ENCODE measurements around the gene MCCC1. TPM values are rescaled to one million over a fixed set of nuclear protein-coding genes. Genes with fewer than 3 reads are reported as not detected.
"Not testable (repeated sequence)": the region's sequence is repeated elsewhere in the genome, so short reads cannot be mapped to it uniquely, and the experiment has no call there.

MCCC1 gene
- total RNA-seq, 1 experiment from 2014 or later = 19.2 TPM

DNA sequence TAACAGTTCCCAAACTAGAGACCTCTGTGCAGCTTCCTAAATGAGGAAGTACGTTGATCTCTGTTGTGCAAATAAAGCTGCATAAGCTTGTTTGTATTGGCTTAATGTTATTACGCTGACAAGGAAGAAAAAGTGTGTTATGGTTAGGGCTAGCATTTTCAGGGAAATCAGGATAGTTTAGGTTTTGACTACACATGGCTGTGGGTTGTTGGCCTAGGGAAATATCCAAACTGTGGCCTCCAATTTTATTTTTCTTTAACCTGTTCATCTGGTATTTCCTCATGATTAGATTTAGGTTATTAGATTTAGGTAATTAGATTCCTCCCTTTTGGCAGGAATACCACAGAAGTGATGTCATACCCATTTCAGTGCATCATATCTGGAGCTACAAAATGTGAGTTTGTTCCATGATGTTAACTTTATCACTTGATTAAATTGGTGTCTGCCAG, 8.7 kb upstream of the MCCC1 start:
- no TSS peak for BruUV-seq (replicated peaks)
- Histone ChIP-seq H3K36me3 (ENCODE audit: insufficient read depth, low read length, poor library complexity, severe bottlenecking) (no peaks in the 10 kb centered on the region), H3K27me3 (replicated peaks; ENCODE audit: insufficient read depth, low read depth, low read length, poor library complexity) (no peaks in the 10 kb centered on the region), H3K4me3 (ENCODE audit: low read depth, low read length, poor library complexity, severe bottlenecking) (no peak overlapping the region), H3K27ac (ENCODE audit: low read depth, low read length, poor library complexity, severe bottlenecking) (no peak overlapping the region), H3K4me1 (ENCODE audit: insufficient read depth, low read length, poor library complexity, severe bottlenecking) (peaks cover 5% of the 10 kb centered on the region), H3K9me3 (ENCODE audit: low read depth, low read length, poor library complexity, severe bottlenecking) (no peaks in the 10 kb centered on the region)
- ChIA-PET POLR2A (ENCODE audit: low non-redundant PET) (interaction anchor here (0.7 kb wide), 1 partner anchor 10 kb away, joined by 4 read pairs; no protein-coding TSS in a partner anchor), CTCF (no interaction called here)
- DNase-seq (ENCODE audit: low spot score) = peak; percentile 35
- intact Hi-C loops (cut with micrococcal nuclease; ENCODE audit: unreplicated experiment) = no loop called here
- TF ChIP-seq, protein P1, sequence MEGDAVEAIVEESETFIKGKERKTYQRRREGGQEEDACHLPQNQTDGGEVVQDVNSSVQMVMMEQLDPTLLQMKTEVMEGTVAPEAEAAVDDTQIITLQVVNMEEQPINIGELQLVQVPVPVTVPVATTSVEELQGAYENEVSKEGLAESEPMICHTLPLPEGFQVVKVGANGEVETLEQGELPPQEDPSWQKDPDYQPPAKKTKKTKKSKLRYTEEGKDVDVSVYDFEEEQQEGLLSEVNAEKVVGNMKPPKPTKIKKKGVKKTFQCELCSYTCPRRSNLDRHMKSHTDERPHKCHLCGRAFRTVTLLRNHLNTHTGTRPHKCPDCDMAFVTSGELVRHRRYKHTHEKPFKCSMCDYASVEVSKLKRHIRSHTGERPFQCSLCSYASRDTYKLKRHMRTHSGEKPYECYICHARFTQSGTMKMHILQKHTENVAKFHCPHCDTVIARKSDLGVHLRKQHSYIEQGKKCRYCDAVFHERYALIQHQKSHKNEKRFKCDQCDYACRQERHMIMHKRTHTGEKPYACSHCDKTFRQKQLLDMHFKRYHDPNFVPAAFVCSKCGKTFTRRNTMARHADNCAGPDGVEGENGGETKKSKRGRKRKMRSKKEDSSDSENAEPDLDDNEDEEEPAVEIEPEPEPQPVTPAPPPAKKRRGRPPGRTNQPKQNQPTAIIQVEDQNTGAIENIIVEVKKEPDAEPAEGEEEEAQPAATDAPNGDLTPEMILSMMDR (conservative IDR thresholded peaks at IDR 0.05; ENCODE audit: low read depth, low read length) = no peak
- no peak for TF ChIP-seq EZH2 (IDR thresholded peaks at IDR 0.05; ENCODE audit: borderline replicate concordance, low read depth, low read length, poor library complexity, severe bottlenecking)

- intact Hi-C loops (cut with micrococcal nuclease; ENCODE audit: unreplicated experiment); H3K27me3 ChIP-seq (replicated peaks; ENCODE audit: insufficient read depth, low read depth, low read length, poor library complexity); H3K4me3 ChIP-seq (ENCODE audit: low read depth, low read length, poor library complexity, severe bottlenecking); DNase-seq (ENCODE audit: low spot score); BruUV-seq (replicated peaks); H3K27ac ChIP-seq (ENCODE audit: low read depth, low read length, poor library complexity, severe bottlenecking); H3K4me1 ChIP-seq (ENCODE audit: insufficient read depth, low read length, poor library complexity, severe bottlenecking); H3K36me3 ChIP-seq (ENCODE audit: insufficient read depth, low read length, poor library complexity, severe bottlenecking); H3K9me3 ChIP-seq (ENCODE audit: low read depth, low read length, poor library complexity, severe bottlenecking); POLR2A ChIA-PET (ENCODE audit: low non-redundant PET): not testable (repeated sequence)
- CTCF ChIA-PET = interaction anchor here (0.6 kb wide), 1 partner anchor 8 kb away, joined by 5 read pairs; no protein-coding TSS in a partner anchor
Observed at GRCh38 chr3:183107372-183107771, 8.1 kb upstream of the MCCC1 start.

- ChIA-PET POLR2A (ENCODE audit: low non-redundant PET) (no interaction called here), CTCF (interaction anchor here (0.6 kb wide), 1 partner anchor 8 kb away, joined by 5 read pairs; no protein-coding TSS in a partner anchor)
- intact Hi-C loops (cut with micrococcal nuclease; ENCODE audit: unreplicated experiment) = no loop called here
- no peak for DNase-seq (ENCODE audit: low spot score)
- no TSS peak for BruUV-seq (replicated peaks)
- no peak overlapping the region for H3K27ac ChIP-seq (ENCODE audit: low read depth, low read length, poor library complexity, severe bottlenecking)
- H3K36me3 ChIP-seq (ENCODE audit: insufficient read depth, low read length, poor library complexity, severe bottlenecking) = no peaks in the 10 kb centered on the region
- TF ChIP-seq EZH2 (IDR thresholded peaks at IDR 0.05; ENCODE audit: borderline replicate concordance, low read depth, low read length, poor library complexity, severe bottlenecking) = no peak
- no peaks in the 10 kb centered on the region for H3K9me3 ChIP-seq (ENCODE audit: low read depth, low read length, poor library complexity, severe bottlenecking)
- H3K4me1 ChIP-seq (ENCODE audit: insufficient read depth, low read length, poor library complexity, severe bottlenecking) = peaks cover 5% of the 10 kb centered on the region
- H3K27me3 ChIP-seq (replicated peaks; ENCODE audit: insufficient read depth, low read depth, low read length, poor library complexity) = no peaks in the 10 kb centered on the region
- H3K4me3 ChIP-seq (ENCODE audit: low read depth, low read length, poor library complexity, severe bottlenecking) = no peak overlapping the region
Observed at GRCh38 chr3:183106635-183107034, 7.3 kb upstream of the MCCC1 start.

- POLR2A ChIA-PET (ENCODE audit: low non-redundant PET); H3K9me3 ChIP-seq (ENCODE audit: low read depth, low read length, poor library complexity, severe bottlenecking); H3K27me3 ChIP-seq (replicated peaks; ENCODE audit: insufficient read depth, low read depth, low read length, poor library complexity); BruUV-seq (replicated peaks); H3K27ac ChIP-seq (ENCODE audit: low read depth, low read length, poor library complexity, severe bottlenecking); intact Hi-C loops (cut with micrococcal nuclease; ENCODE audit: unreplicated experiment); CTCF ChIA-PET; DNase-seq (ENCODE audit: low spot score); H3K4me3 ChIP-seq (ENCODE audit: low read depth, low read length, poor library complexity, severe bottlenecking); H3K36me3 ChIP-seq (ENCODE audit: insufficient read depth, low read length, poor library complexity, severe bottlenecking): not testable (repeated sequence)
- peaks cover 13% of the 10 kb centered on the region for H3K4me1 ChIP-seq (ENCODE audit: insufficient read depth, low read length, poor library complexity, severe bottlenecking)
Observed at GRCh38 chr3:183103950-183104349, 4.7 kb upstream of the MCCC1 start.

DNA sequence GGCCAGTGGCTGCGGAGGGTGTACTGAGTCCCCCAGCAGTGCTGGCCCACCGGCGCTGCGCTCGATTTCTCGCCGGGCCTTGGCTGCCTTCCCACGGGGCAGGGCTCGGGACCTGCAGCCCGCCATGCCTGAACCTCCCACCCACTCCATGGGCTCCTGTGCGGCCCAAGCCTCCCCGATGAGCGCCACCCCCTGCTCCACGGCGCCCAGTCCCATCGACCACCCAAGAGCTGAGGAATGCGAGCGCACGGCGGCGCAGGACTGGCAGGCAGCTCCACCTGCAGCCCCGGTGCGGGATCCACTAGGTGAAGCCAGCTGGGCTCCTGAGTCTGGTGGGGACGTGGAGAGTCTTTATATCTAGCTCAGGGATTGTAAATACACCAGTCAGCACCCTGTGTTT, 1.7 kb upstream of the MCCC1 start:
- H3K36me3 ChIP-seq (ENCODE audit: insufficient read depth, low read length, poor library complexity, severe bottlenecking); POLR2A ChIA-PET (ENCODE audit: low non-redundant PET); BruUV-seq (replicated peaks); H3K4me3 ChIP-seq (ENCODE audit: low read depth, low read length, poor library complexity, severe bottlenecking); H3K27ac ChIP-seq (ENCODE audit: low read depth, low read length, poor library complexity, severe bottlenecking); H3K27me3 ChIP-seq (replicated peaks; ENCODE audit: insufficient read depth, low read depth, low read length, poor library complexity); intact Hi-C loops (cut with micrococcal nuclease; ENCODE audit: unreplicated experiment); DNase-seq (ENCODE audit: low spot score); H3K9me3 ChIP-seq (ENCODE audit: low read depth, low read length, poor library complexity, severe bottlenecking); CTCF ChIA-PET: not testable (repeated sequence)
- H3K4me1 ChIP-seq (ENCODE audit: insufficient read depth, low read length, poor library complexity, severe bottlenecking) = peaks cover 14% of the 10 kb centered on the region

Data from A673 (cell line).